CD14-positive monocyte (primary cell): Measurements from ENCODE around the gene ELMO1. TPM values are rescaled to one million over a fixed set of nuclear protein-coding genes. Genes with fewer than 3 reads are reported as not detected.

Experiments used
- DNase-seq, 3 donors: peaks; one replicate each; pipeline ENCODE4 v3.0.0-alpha.2; 2011 to 2022
- H2AFZ ChIP-seq: 2 replicates; pipeline ENCODE4 v1.6.0; 2012; ENCODE audit warnings: mild to moderate bottlenecking, low read depth, low read length, inconsistent platforms; ENCODE audit not compliant: insufficient read depth, poor library complexity, severe bottlenecking
- H3K27ac ChIP-seq, 2 donors: 1 replicate in 1 of 2; 2 replicates in 1 of 2; pipeline ENCODE4 v1.5.1; 2012 to 2013; ENCODE audit warnings: low read length in 2 of 2, control low read depth in 1 of 2, inconsistent platforms in 1 of 2, low read depth in 1 of 2, mild to moderate bottlenecking in 1 of 2
- H3K27me3 ChIP-seq, 2 donors: one replicate each; pipeline versions ENCODE4 v1.6.0 to v1.6.1; 2011 to 2013; ENCODE audit warnings: low read length in 2 of 2; ENCODE audit not compliant: control insufficient read depth in 2 of 2, insufficient read depth in 2 of 2
- H3K36me3 ChIP-seq, 2 donors: replicated peaks in 1 of 2; 1 replicate in 1 of 2; 2 replicates in 1 of 2; pipeline versions ENCODE4 v1.5.1 to v1.6.1; 2012 to 2013; ENCODE audit warnings: low read length in 2 of 2, control low read depth in 1 of 2, inconsistent platforms in 1 of 2, mild to moderate bottlenecking in 1 of 2; ENCODE audit not compliant: insufficient read depth in 2 of 2, control insufficient read depth in 1 of 2
- H3K4me1 ChIP-seq, 2 donors: 1 replicate in 1 of 2; 2 replicates in 1 of 2; pipeline versions ENCODE4 v1.5.1 to v1.6.1; 2012 to 2013; ENCODE audit warnings: low read length in 2 of 2, control low read depth in 1 of 2, inconsistent platforms in 1 of 2, mild to moderate bottlenecking in 1 of 2, moderate library complexity in 1 of 2; ENCODE audit not compliant: insufficient read depth in 2 of 2, control insufficient read depth in 1 of 2
- H3K4me2 ChIP-seq: replicated peaks from 2 replicates; pipeline ENCODE3; 2012; ENCODE audit warnings: low read length, moderate library complexity, mild to moderate bottlenecking; ENCODE audit not compliant: poor library complexity, severe bottlenecking; ENCODE audit errors: extremely low read depth
- H3K4me3 ChIP-seq, 3 experiments: fragments of 200-600 bp in 1 of 3; sonication (generic) in 1 of 3; replicated peaks in 1 of 3; 1 replicate in 2 of 3; 2 replicates in 1 of 3; pipeline ENCODE4 v1.5.1; 2011 to 2013; ENCODE audit warnings: low read length in 3 of 3, mild to moderate bottlenecking in 3 of 3, control low read depth in 2 of 3, low read depth in 2 of 3, inconsistent platforms in 1 of 3, moderate library complexity in 1 of 3
- H3K79me2 ChIP-seq: 2 replicates; pipeline ENCODE4 v1.6.0; 2012; ENCODE audit warnings: mild to moderate bottlenecking, control low read depth, inconsistent platforms, low read length, moderate library complexity; ENCODE audit not compliant: insufficient read depth
- H3K9ac ChIP-seq: 2 replicates; pipeline ENCODE4 v1.6.0; 2017; ENCODE audit warnings: low read length, mild to moderate bottlenecking; ENCODE audit not compliant: insufficient read depth, poor library complexity, severe bottlenecking
- H3K9me3 ChIP-seq, 2 donors: replicated peaks in 1 of 2; 1 replicate in 1 of 2; 2 replicates in 1 of 2; pipeline versions ENCODE4 v1.5.1 to v1.6.1; 2012 to 2013; ENCODE audit warnings: low read length in 2 of 2, control low read depth in 1 of 2; ENCODE audit not compliant: control insufficient read depth in 1 of 2, insufficient read depth in 1 of 2
- H4K20me1 ChIP-seq: 2 replicates; pipeline ENCODE4 v1.6.0; 2012; ENCODE audit warnings: mild to moderate bottlenecking, low read length, control low read depth, moderate library complexity; ENCODE audit not compliant: insufficient read depth
- H3K27ac Mint-ChIP-seq, 7 donors: one replicate each; pipeline ENCODE4 v1.8.0; 2020; ENCODE audit warnings: mild to moderate bottlenecking in 7 of 7, mixed read lengths in 7 of 7, moderate library complexity in 6 of 7, inconsistent platforms in 2 of 7
- H3K27me3 Mint-ChIP-seq, 3 donors: one replicate each; pipeline ENCODE4 v1.8.0; 2021 to 2022; ENCODE audit warnings: low read depth in 3 of 3, mild to moderate bottlenecking in 3 of 3, mixed read lengths in 3 of 3, moderate library complexity in 3 of 3, inconsistent platforms in 1 of 3
- H3K36me3 Mint-ChIP-seq, 2 donors: one replicate each; pipeline ENCODE4 v1.8.0; 2020; ENCODE audit warnings: mixed read lengths in 2 of 2, inconsistent platforms in 1 of 2, mild to moderate bottlenecking in 1 of 2
- H3K4me1 Mint-ChIP-seq: one replicate; pipeline ENCODE4 v1.8.0; 2020; ENCODE audit warnings: mild to moderate bottlenecking, mixed read lengths
- H3K4me3 Mint-ChIP-seq, 2 donors: one replicate each; pipeline ENCODE4 v1.8.0; 2020; ENCODE audit warnings: mild to moderate bottlenecking in 2 of 2, mixed read lengths in 2 of 2, moderate library complexity in 1 of 2
- H3K9me3 Mint-ChIP-seq, 7 donors: one replicate each; pipeline ENCODE4 v1.8.0; 2020 to 2022; ENCODE audit warnings: mixed read lengths in 7 of 7, mild to moderate bottlenecking in 6 of 7, moderate library complexity in 6 of 7, inconsistent platforms in 2 of 7
- WGBS: methylation state at CpG from one replicate; pipeline ENCODE4 v1.1.5; 2013; ENCODE audit warnings: missing lambda C conversion rate; ENCODE audit not compliant: insufficient coverage; 5-methylcytosine and 5-hydroxymethylcytosine counted together
- intact Hi-C, 2 donors: fragments of 100-400 bp; cut with micrococcal nuclease; formaldehyde crosslinking; loops; one replicate each; pipeline versions ENCODE4 v1.15.0 to v1.15.1; 2023
- polyA plus RNA-seq, 3 donors: library from polyadenylated mRNA; depleted of rRNA in 1 of 3; unstranded in 2 of 3; stranded (reverse) in 1 of 3; fragments of 300-500 nt in 2 of 3; fragments of >200 nt in 1 of 3; fragmentation: Illumina TruSeq in 2 of 3; gene quantifications; 1 replicate in 2 of 3; 2 replicates in 1 of 3; pipeline ENCODE4 v1.2.3, GENCODE V29; 2012 to 2021
- TF ChIP-seq, protein P1 (sequence below): fragments of 200-600 bp; IDR thresholded peaks from one replicate; pipeline ENCODE4 v1.8.0; 2022; ENCODE audit warnings: antibody characterized with exemption, mild to moderate bottlenecking

ELMO1 gene
- polyA plus RNA-seq, 3 donors, result 46.6 to 50.2 (median 46.7) TPM

GRCh38 chr7:36994456-36995112, 454.1 kb downstream of the ELMO1 start:
- WGBS, result no CpG with 5 or more reads among the region's 1 CpG
- H3K79me2 ChIP-seq, result no peaks in the 10 kb centered on the region
- H4K20me1 ChIP-seq, result peaks cover 80% of the 10 kb centered on the region
- Mint-ChIP-seq H3K36me3 (peaks cover 2 to 4% of the 10 kb centered on the region in 2 donors), H3K9me3 (no peaks in the 10 kb centered on the region), H3K27me3 (no peaks in the 10 kb centered on the region), H3K27ac (peak overlapping the region in 1 of 7 donors; percentile 15), H3K4me1 (no peaks in the 10 kb centered on the region), H3K4me3 (no peak overlapping the region)
- H3K27me3 ChIP-seq, result no peaks in the 10 kb centered on the region
- no peak for DNase-seq
- no peak overlapping the region for H3K4me3 ChIP-seq
- no peak overlapping the region for H2AFZ ChIP-seq
- H3K9ac ChIP-seq, result no peak overlapping the region
- H3K27ac ChIP-seq, result no peak overlapping the region
- peaks cover 0 to 14% of the 10 kb centered on the region in 2 donors for H3K36me3 ChIP-seq
- H3K9me3 ChIP-seq, result no peaks in the 10 kb centered on the region
- TF ChIP-seq, protein P1, sequence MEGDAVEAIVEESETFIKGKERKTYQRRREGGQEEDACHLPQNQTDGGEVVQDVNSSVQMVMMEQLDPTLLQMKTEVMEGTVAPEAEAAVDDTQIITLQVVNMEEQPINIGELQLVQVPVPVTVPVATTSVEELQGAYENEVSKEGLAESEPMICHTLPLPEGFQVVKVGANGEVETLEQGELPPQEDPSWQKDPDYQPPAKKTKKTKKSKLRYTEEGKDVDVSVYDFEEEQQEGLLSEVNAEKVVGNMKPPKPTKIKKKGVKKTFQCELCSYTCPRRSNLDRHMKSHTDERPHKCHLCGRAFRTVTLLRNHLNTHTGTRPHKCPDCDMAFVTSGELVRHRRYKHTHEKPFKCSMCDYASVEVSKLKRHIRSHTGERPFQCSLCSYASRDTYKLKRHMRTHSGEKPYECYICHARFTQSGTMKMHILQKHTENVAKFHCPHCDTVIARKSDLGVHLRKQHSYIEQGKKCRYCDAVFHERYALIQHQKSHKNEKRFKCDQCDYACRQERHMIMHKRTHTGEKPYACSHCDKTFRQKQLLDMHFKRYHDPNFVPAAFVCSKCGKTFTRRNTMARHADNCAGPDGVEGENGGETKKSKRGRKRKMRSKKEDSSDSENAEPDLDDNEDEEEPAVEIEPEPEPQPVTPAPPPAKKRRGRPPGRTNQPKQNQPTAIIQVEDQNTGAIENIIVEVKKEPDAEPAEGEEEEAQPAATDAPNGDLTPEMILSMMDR, result no peak
- no peak overlapping the region for H3K4me2 ChIP-seq
- H3K4me1 ChIP-seq, result no peaks in the 10 kb centered on the region
- intact Hi-C loops, result no loop called here

DNA sequence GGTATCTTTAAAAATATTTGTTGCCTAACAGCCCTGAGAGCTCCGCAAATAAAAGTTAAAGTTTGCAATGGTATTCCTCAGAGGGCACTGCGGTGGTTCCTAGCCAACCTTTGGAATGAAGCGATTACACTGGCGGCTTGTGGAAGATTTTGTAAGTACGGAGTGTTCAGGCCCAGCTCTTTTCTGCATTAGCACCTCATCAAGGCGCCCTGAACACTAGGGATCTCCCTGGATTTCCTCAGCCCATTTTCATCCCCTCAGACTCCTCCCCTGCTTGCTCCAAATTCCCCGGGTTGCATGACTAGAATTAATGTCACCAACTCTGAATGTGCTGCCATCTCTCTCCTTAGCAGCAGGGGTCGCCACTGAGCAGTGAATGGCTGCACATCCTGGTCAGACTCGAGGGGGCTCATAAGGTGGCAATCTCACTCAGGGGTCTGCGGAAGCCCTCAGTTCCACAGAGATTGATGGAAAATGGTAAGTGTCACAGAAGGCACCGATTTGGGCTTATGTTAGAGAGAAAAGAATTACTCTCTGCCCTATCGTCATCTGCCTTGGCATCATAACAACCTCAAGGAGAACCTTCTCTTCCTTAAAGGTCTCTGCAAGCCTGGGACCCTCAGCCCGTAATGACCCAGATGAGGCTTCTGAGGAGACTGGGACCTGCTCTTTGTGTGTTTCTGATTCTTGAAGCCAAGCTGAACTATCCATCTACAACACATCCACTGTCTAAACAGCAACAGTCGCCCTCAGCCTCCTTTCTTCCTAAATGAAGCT, 461.5 kb downstream of the ELMO1 start:
- H3K9ac ChIP-seq, result no peak overlapping the region
- TF ChIP-seq, protein P1, result peak; percentile 93
- Mint-ChIP-seq H3K36me3 (no peaks in the 10 kb centered on the region), H3K4me1 (peaks cover 30% of the 10 kb centered on the region), H3K4me3 (no peak overlapping the region), H3K27ac (no peak overlapping the region), H3K27me3 (no peaks in the 10 kb centered on the region), H3K9me3 (no peaks in the 10 kb centered on the region)
- intact Hi-C loops, result loop anchor here in 1 of 2 donors (5.0 kb wide), 1 partner anchor 195 kb away; no protein-coding TSS in a partner anchor
- no peaks in the 10 kb centered on the region for H3K36me3 ChIP-seq
- 80% methylated on average over 5 of the region's 14 CpGs for WGBS
- H3K79me2 ChIP-seq, result peaks cover 23% of the 10 kb centered on the region
- no peak overlapping the region for H3K27ac ChIP-seq
- peak; percentile 33 to 83 (median 36) for DNase-seq
- no peak overlapping the region for H3K4me3 ChIP-seq
- no peak overlapping the region for H3K4me2 ChIP-seq
- no peak overlapping the region for H2AFZ ChIP-seq
- H4K20me1 ChIP-seq, result peaks cover 94% of the 10 kb centered on the region
- H3K4me1 ChIP-seq, result peaks cover 20% of the 10 kb centered on the region in 2 donors
- H3K9me3 ChIP-seq, result no peaks in the 10 kb centered on the region
- no peaks in the 10 kb centered on the region for H3K27me3 ChIP-seq
